Vein endothelial cell (primary cell): ENCODE results near the gene EAF2. TPM values are rescaled to one million over a fixed set of nuclear protein-coding genes. Genes with fewer than 3 reads are reported as not detected.

Source experiments
- total RNA-seq: library from RNA; depleted of rRNA; stranded (reverse); fragments of >200 nt; gene quantifications from 2 replicates; pipeline ENCODE4 v1.2.3, GENCODE V29; 2012

The EAF2 gene
- 0.33 and 1.6 TPM in 2 replicates for total RNA-seq

GRCh38 chr3:121834671-121835464 lies at the start of gene EAF2, which contains the start of gene IQCB1:
Gene EAF2 (plus strand): TSS chr3:121835209. CDS start chr3:121835286, 77 bp downstream.
Gene IQCB1 (minus strand): TSS chr3:121835060. CDS start chr3:121828960, 6,100 bp downstream.

GRCh38 chr3:121894301-121894990 lies 59.4 kb downstream of the EAF2 start, which contains the start of gene SLC15A2:
Gene SLC15A2 (plus strand): TSS chr3:121894401. CDS start chr3:121894477, 76 bp downstream.

Other genes with a start within 250 kb of the EAF2 start
- not detected in 2 replicates for gene FBXO40, start 241.8 kb upstream of the EAF2 start, total RNA-seq
- gene HCLS1, start 174.3 kb upstream of the EAF2 start, total RNA-seq = 31.7 and 34.3 TPM in 2 replicates
- 35.3 and 48.3 TPM in 2 replicates for gene GOLGB1, start 85.5 kb upstream of the EAF2 start, total RNA-seq
- 12.4 and 15.3 TPM in 2 replicates for gene IQCB1, start 149 bp upstream of the EAF2 start, total RNA-seq
- gene SLC15A2, start 59.2 kb downstream of the EAF2 start, total RNA-seq = under 0.01 and 0.33 TPM in 2 replicates
- not detected in 2 replicates for gene ILDR1, start 187.0 kb downstream of the EAF2 start, total RNA-seq
- gene CD86, start 220.2 kb downstream of the EAF2 start, total RNA-seq = not detected in 2 replicates